DMS 273 treated with DMSO at 0.1 percent for 48 hours (cell line): ENCODE data around the gene PTN.
"Not testable (repeated sequence)": the region's sequence is repeated elsewhere in the genome, so short reads cannot be mapped to it uniquely, and the experiment has no call there.

Experiments
- DNase-seq: peaks from one replicate; lab custom pipeline; 2025; lab: John Stamatoyannopoulos, UW

The PTN gene

DNA sequence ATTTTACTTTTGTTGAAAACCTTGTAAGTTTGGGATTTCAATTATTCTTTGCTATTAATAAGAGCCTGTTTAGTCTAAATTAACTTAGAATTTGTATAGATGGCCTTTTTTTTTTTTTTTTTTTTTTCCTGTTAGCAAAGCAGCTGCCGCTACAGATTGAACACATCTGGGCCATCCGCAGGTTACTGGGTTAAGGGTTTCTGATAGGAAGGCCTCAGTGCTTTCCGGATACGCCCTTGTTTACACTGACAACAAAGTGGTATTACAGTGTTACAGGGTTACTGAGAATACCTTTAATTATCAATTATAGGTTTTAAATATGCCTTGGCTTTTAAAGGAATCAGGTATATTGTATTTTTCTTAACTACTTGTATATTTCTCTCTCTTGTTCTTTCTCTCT lies 76.8 kb downstream of the PTN start:
- no peak for DNase-seq

DNA sequence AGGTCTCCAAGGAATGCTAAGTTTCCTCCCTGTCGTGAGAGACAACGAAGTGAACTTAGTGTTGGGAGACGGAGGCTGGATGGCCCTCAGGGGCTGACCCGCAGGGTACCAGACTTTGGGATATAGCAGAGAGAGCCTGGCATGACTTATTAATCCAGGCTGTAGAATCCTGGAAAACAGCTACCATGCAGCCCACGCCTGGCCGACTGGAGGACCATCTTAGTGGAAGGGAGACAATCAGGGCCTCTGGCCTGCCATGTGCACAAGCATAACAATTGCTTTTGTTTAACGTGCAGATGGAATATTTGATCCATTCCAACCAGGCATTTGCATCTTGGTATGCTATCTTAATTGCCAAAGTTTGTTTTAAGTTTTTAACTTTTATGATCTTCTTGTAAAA lies 78.1 kb downstream of the PTN start:
- DNase-seq = not testable (repeated sequence)

DNA sequence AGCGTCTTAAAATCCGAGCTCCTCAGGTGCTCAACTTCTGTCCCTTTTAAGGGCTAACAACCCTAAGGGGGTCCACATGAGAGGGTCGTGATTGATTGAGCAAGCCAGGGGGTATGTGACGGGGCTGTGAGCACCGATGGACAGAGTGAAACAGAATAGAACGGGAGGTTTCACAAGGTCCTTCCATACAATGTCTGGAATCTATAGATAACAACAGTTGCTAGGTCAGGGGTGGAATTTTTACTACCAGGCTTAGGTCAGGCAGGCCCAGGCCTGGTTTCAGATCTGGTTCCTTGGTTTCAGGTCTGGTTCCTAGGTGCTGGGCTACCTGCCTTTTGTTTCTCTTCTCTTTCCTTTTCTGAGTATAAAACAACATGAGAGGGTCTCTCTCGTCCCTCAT lies 80.9 kb downstream of the PTN start:
- no peak for DNase-seq

DNA sequence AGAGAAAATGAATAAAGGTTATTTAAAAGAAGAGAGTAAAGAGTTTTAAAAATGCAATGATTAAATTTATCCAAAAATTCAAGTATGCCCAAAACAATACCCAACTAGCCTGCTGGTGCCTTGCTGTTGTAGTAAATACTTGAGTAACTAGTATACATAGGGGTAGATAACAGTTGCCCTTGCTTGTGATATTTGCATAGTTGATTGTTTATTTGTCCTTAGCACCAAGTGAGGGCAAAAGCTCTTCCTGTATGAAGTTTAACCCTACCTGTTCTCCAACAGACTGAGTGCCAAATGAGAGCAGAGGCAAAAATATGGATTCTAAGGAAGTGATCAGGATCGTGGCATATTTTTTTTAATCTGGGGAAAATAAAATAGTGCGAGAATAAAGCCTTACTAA lies 85.0 kb downstream of the PTN start:
- no peak for DNase-seq

DNA sequence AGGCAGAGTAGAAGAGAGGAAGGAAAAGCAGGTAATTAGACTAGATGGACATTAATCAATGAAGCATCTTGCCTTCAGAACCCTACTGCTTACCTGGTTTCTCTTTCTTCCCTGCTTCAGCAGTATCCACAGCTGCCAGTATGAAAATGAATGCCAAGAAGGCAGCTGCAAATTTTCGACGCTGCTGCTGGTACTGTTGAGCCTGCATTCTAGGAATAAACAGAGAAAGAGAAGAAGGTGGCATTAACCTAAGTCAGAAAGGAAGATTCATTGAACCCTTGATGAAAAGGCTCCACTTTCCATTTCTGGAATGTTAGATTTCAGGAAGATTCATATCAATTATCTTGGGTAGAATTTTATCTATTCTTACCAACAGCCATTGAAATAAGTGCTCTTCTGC lies 88.8 kb downstream of the PTN start:
- no peak for DNase-seq

DNA sequence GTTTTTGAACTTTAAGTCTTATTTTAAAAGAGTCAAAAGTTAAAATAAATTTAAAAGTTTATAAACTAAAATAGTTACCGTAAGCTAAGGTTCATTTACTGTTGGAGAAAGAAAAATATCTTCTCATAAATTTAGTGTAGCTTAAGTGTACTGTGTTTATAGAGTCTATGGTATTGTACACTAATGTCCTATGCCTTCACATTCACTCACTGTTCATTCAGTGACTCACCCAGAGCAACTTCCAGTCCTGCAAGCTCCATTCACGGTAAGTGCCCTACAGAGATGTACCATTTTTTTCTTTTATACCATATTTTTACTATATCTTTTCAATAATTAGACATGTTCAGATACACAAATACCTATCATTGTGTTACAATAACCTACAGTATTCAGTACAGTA lies 97.6 kb downstream of the PTN start:
- DNase-seq = no peak

DNA sequence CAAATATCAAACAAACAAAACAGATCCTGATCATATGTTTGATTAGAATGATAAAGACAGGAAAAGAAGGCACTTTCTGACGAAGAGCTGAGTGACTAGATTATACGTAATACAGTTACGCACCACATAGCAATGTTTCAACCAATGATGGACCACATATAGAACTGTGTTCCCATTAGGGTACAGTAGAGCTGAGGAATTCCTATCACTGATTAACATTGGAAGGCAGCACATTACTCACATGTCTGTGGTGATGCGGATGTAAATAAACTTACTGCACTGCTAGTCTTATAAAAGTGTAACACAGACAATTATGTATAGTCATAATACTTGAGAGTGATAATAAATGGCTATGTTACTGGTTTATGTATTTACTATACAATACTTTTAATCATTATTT lies 98.3 kb downstream of the PTN start:
- DNase-seq = no peak

DNA sequence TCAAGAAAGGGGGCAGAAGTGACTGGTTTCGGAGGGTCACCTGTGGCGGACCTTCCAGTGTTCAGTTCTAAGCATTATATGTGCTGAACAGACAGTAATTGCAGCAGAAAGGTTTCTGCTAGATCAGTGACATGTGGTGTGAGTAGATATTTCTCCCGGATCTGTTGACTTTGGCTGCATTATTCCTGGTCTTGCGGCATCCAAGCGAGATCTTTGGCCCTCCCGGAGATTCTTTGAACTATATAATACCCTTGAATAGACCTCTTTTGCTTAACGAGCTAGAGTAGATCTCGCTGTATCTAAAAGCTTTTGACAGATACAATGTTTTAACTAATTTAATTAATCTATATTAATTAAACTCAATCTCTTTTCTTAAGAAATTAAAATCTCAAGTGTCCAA lies 99.8 kb downstream of the PTN start:
- DNase-seq = no peak

DNA sequence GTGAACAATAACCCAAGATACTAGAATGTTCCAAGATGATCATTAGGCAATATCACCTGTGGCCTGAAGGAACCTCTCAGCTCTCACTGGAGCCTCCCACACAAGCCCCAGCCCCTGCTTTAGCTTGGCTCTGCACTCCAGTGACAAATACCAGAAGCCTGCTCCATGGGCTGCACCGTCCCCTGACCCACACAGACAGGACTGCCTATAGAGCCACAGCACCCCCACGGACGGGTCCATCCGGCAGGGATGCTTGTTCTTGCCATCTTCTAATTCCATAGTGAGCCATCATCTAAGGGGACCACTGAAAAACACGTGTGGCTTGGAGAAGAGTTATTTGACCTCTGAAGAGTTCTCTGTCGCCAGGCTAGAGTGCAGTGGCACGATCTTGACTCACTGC lies 100.9 kb downstream of the PTN start:
- no peak for DNase-seq

DNA sequence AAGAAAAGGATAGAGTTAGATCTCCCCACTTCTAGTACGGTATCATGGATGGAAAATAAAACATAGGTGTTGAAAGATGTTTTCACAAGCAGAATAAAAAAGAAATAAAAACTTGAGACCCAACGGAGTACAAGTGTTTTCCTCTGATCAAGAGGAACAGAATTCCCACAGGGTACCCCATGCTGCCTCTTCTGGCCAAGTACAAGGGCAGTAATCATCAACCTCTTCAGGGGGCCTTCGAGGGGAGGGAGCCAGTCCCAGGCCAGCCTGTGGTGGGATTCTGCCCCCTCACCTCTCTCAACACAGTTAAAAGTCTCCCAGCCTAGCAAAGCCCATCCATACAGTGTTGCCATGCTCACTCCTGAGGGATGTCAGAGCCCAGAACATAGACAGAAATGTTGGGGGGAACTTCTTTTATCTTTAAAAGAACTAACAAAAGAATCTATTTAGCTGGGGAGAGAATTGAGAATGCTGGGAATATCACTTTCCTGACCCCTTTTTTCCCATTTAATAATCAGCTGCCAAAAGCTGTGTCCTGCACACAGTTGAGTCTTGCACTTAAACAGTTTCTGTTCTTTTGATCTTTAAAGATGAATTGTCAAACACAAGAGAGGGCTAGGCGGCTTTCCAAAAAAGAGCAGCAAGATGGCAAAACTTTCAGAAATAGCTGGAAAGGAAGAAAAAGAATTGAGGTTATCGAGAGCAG lies 101.7 kb downstream of the PTN start:
- DNase-seq = no peak

DNA sequence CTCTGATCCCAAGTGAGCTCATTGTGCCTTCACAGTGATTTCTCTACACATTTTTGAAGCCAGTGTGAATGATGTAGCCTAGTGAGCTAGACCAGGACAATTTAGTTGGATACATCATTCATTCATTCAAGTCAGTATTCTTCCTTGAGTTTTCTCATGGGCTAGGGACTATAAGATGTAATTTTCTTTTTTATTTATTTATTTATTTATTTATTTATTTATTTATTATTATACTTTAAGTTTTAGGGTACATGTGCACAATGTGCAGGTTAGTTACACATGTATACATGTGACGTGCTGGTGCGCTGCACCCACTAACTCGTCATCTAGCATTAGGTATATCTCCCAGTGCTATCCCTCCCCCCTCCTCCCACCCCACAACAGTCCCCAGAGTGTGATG lies 104.3 kb downstream of the PTN start:
- not testable (repeated sequence) for DNase-seq

DNA sequence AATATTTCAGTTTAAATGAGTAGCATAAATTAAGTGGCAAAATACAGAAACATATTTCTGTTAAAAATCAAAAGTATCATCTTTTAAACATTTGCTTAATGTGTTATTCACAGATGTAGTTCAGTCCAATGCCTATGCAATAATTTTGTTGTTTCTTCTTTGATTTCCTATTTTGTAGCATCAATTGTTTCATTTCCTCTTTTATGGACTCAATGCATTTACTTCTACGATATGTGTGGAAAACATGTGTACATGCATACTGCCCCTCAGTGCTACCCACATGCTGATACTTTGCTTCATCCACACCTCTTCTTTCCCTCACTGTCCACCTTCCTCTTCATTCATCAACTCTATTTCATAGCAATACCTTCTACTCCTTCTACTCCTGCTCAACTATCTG lies 108.1 kb downstream of the PTN start:
- no peak for DNase-seq

DNA sequence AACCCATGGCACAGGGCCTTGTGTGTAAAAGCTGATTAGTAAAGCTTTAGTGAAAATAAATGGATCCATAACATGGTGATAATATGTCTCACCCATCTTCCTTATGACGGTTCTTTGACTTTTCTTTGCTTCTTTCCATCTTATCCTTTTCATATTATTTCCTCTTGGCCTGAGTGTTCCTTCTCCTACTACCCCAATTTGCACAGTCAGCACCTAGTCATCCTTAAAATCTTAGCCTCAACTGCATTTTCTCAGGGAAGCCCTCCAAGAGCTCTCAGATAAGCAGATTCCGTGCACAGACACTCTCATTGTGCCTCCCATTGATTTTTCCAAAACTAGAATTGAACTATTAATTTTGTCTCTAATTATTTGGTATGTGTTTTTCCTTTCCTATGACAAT lies 112.4 kb downstream of the PTN start:
- DNase-seq = no peak

DNA sequence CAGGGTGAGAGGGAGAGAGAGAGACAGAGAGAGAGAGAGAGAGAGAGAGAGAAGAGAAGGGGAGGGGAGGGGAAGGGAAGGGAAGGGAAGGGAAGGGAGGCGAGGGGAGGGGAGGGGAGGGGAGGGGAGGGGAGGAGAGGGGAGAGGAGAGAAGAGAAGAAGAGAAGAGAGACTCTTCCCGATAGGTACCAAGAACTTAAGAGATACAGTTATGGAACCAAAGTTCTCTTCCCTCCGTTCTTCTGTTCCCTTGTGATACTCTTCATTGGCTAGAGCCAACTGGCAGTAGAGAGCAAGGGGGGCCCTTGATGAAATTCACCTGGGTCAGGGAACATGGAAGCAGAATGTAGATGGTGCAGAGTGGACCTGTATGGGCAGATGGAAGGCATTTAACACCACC lies 122.1 kb downstream of the PTN start:
- no peak for DNase-seq

DNA sequence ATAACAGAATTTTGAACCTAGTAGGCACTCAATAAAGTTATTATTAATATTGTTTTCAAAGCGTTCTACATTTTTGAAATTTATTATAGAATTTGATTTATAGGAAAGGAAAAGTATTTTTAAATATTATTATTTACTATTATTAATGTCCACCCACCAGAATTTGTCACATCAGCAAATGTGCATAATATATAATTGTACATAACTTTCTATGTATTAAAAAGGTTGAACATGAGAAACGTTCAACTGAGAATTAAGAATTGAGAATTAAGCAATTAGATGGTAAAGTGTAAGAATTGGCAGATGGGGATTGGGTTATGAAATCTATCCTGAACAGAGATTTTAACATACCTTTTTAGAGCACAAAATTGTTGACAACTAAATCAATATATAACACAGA lies 129.8 kb downstream of the PTN start:
- DNase-seq = no peak

DNA sequence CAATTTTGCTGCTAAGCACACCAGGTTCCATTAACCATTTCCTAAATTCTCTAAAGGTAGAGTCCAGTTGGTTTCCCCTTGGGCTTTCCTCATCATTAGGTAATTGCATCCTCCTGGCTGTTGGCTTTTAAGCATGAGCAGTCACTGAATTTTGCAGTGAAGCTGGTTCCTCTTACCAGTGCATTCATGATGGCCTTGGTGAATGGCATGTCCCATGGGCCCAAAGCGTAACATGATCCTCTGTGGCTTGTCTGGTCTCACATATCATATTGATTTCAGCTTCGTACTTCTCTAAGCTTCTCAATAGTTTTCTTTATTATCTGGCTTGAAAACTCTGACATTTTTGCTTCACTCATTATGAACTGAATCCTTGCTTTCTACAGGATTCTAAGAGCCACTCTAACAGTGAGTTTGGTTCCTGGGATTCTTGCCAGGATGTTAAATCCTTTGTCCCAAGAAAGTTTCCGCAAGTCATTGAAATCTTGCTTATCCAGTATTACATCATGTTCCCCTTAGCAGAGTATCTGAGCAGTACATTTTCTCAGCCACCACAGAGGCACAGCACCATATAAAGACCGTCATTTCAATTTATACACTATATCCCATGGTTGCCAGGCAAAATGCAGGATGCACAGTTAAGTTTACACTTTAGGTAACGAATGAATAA lies 134.2 kb downstream of the PTN start:
- DNase-seq = no peak

DNA sequence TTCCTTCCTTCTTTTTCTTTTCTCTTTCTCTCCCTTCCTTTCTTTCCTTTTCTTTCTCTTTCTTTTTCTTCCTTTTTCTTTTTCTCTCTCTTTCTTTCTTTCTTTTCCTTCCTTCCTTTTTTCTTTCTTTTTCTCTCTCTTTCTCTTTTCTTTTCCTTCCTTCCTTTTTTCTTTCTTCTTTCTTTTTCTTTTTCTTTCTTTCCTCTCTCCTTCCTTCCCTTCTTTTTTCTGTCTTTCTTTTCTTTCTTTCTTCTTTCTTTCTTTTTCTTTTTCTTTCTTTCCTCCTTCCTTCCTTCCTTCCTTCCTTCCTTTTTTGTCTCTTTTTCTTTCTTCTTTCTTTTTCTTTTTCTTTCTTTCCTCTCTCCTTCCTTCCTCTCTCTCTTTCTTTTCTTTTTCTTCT lies 136.8 kb downstream of the PTN start:
- no peak for DNase-seq

DNA sequence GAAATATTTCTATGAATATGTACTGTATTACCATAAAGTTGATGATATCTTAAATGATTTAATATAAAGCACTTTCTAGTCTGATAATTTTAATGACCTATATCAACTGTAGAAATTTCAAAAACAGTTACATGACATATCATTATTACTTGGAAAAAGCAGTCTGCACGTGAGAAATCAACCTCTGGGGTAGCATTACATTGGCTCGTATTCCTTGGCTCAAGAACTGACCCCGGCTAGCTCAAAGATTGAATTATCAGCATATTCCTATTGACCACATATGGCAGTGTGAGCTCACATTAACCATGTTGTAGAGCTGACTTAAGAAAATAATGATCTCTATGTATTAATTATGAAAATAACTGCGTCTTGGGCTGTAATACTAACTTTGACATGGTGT lies 139.3 kb downstream of the PTN start:
- no peak for DNase-seq

DNA sequence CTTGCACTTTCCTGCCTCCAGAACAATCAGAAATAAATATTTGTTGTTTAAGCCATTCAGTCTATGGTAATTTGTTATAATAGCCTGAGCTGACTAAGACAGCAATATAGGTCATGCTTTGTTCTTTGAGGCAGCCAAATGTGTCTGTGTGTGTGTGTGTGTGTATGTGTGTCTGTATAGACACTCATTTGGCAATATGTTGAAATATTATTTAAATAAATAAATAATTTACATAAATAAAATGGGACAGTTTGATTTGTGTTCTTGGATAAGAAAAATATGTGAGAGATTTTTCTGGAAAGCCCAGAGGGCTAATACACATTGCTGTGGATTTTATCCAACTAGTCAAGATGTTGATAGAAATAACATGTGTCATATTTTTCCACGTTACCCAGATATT lies 140.2 kb downstream of the PTN start:
- DNase-seq = no peak

DNA sequence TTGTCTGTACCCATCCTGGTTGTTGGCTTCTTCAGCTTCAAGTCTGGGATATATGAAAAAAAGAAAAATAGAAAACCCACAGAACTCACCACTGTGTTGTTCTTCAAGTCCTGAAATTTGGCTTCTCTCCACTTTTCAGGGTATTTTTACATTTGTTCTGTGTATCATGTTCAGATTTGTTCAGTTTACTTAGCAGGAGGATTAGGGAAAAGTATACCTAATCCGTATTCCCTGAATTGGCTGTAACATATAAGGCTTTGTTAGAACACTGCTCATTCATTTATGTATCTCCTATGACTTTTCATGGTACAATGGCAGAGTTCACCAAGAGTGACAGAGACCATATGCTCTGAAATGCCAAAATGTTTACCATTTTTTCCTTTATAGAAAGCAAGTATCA lies 146.9 kb downstream of the PTN start:
- no peak for DNase-seq

DNA sequence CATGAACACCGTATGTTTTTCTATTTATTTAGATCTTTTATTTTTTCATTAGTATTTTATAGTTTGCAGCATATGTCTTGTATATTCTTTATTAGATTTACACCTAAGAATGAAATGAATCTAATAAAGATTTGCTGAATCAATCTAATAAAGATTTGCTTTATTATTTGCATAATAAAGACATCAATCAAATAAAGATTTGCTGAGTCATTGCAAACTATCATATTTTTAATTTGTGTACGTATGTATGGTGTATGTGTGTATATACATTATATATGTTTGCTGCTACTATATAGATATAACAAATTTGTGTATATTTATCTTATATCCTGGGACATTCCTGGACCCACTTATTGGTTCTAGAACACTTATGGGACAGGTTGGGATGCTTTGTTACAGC lies 147.5 kb downstream of the PTN start:
- no peak for DNase-seq

DNA sequence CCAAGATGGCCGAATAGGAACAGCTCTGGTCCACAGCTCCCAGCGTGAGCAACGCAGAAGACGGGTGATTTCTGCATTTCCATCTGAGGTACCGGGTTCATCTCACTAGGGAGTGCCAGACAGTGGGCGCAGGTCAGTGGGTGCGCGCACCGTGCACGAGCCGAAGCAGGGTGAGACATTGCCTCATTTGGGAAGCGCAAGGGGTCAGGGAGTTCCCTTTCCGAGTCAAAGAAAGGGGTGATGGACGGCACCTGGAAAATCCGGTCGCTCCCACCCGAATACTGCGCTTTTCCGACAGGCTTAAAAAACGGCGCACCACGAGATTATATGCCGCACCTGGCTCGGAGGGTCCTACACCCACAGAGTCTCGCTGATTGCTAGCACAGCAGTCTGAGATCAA lies 161.9 kb downstream of the PTN start:
- DNase-seq = not testable (repeated sequence)
